ENCODE data around the gene GPR25.

GPR25 gene

GRCh38 chr1:200861937-200862647 is 10.7 kb upstream of the GPR25 start:
- Histone ChIP-seq H3K27me3 (ENCODE audit: low read length) (no peaks in the 10 kb centered on the region), H3F3A (ENCODE audit: insufficient read depth) (no peaks in the 10 kb centered on the region), H3K36me3 (ENCODE audit: low read length) (peaks cover 6% of the 10 kb centered on the region; the same call in 1 of the 2 replicates), H3K4me2 (ENCODE audit: low read depth, low read length, poor library complexity, severe bottlenecking) (no peak overlapping the region), H3K79me2 (ENCODE audit: insufficient read depth, low read length) (no peaks in the 10 kb centered on the region), H3K9me2 (replicated peaks; ENCODE audit: insufficient read depth, low read length) (no peaks in the 10 kb centered on the region), H3K27ac (ENCODE audit: low read depth, low read length) (no peak overlapping the region), H3K9me3 (ENCODE audit: insufficient read depth, low read length) (no peaks in the 10 kb centered on the region), H3K9ac (ENCODE audit: low read length) (no peak overlapping the region), H2AFZ (ENCODE audit: low read depth, low read length, severe bottlenecking) (no peak overlapping the region), H3K4me3 (ENCODE audit: insufficient read depth, low read length, poor library complexity, severe bottlenecking) (no peak overlapping the region), H4K20me1 (ENCODE audit: low read depth, low read length) (no peaks in the 10 kb centered on the region)
- no peak for TF ChIP-seq EZH2phosphoT487 (conservative IDR thresholded peaks at IDR 0.05; ENCODE audit: low read length)
- TF ChIP-seq CTCF (IDR thresholded peaks at IDR 0.05; ENCODE audit: insufficient read depth, low read length, poor library complexity, severe bottlenecking), result no peak

DNA sequence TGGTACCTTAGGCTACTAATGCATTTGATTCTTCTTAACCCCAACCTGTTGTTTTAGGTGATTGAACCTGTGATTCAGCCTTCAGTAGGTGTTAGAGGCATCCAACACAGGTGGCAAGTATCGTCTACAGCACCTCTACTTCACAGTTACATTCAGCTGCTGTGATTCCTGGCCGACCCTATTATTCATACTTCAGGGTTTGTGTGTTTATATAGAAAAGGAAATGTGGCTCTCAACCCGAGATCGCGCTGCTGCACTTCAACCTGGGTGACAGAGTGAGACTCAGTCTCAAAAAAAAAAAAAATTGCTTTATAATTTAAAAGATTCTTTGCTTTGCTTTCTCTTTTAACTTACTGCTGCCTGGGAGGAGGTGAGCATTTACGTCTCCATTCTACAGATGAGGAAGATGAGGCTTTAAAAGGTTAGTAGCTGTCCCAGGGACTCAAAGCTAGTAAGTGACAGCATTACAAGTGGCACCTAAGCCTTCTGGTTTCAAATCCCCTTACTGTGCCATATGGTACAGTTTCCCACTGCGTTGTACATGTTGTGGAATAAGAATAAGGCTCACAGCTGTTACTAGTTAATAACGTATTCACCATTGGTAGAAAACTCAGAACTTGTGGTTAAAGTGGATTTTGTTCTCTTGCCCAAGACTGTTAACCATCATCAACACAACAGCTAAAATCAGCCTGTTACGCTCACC is 9.9 kb upstream of the GPR25 start:
- H3K4me3 ChIP-seq (ENCODE audit: insufficient read depth, low read length, poor library complexity, severe bottlenecking), result no peak overlapping the region
- H3F3A ChIP-seq (ENCODE audit: insufficient read depth), result no peaks in the 10 kb centered on the region
- H3K27ac ChIP-seq (ENCODE audit: low read depth, low read length), result no peak overlapping the region
- no peaks in the 10 kb centered on the region for H3K9me2 ChIP-seq (replicated peaks; ENCODE audit: insufficient read depth, low read length)
- H2AFZ ChIP-seq (ENCODE audit: low read depth, low read length, severe bottlenecking), result no peak overlapping the region
- H3K9ac ChIP-seq (ENCODE audit: low read length), result no peak overlapping the region
- H3K9me3 ChIP-seq (ENCODE audit: insufficient read depth, low read length), result no peaks in the 10 kb centered on the region
- TF ChIP-seq EZH2phosphoT487 (conservative IDR thresholded peaks at IDR 0.05; ENCODE audit: low read length) (no peak), CTCF (IDR thresholded peaks at IDR 0.05; ENCODE audit: insufficient read depth, low read length, poor library complexity, severe bottlenecking) (no peak)
- no peak overlapping the region for H3K4me2 ChIP-seq (ENCODE audit: low read depth, low read length, poor library complexity, severe bottlenecking)
- peaks cover 2% of the 10 kb centered on the region; the same call in 1 of the 2 replicates for H3K36me3 ChIP-seq (ENCODE audit: low read length)
- no peaks in the 10 kb centered on the region for H3K27me3 ChIP-seq (ENCODE audit: low read length)
- H4K20me1 ChIP-seq (ENCODE audit: low read depth, low read length), result no peaks in the 10 kb centered on the region
- H3K79me2 ChIP-seq (ENCODE audit: insufficient read depth, low read length), result no peaks in the 10 kb centered on the region

DNA sequence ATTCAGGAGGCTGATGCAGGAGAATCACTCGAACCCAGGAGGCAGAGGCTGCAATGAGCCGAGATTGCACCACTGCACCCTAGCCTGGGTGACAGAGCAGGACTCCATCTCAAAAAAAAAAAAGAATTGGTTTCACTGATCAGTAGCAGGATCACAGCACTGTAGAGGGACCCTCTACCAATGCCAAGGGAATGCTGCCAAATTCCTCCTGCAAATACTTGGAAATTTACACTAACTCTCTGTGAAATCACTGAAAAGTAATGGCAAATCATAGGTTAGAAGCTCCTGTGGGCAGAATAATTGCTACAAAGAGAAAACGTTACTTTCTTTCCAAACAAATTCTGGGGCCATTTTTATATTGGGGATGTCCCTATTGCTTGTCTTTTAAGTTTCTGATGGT is 6.7 kb upstream of the GPR25 start:
- Histone ChIP-seq H3K27me3 (ENCODE audit: low read length) (no peaks in the 10 kb centered on the region), H3K79me2 (ENCODE audit: insufficient read depth, low read length) (no peaks in the 10 kb centered on the region), H3K4me3 (ENCODE audit: insufficient read depth, low read length, poor library complexity, severe bottlenecking) (no peak overlapping the region), H3K9me3 (ENCODE audit: insufficient read depth, low read length) (no peaks in the 10 kb centered on the region), H2AFZ (ENCODE audit: low read depth, low read length, severe bottlenecking) (no peak overlapping the region), H3K27ac (ENCODE audit: low read depth, low read length) (no peak overlapping the region), H4K20me1 (ENCODE audit: low read depth, low read length) (no peaks in the 10 kb centered on the region), H3K4me2 (ENCODE audit: low read depth, low read length, poor library complexity, severe bottlenecking) (no peak overlapping the region), H3F3A (ENCODE audit: insufficient read depth) (no peaks in the 10 kb centered on the region), H3K9me2 (replicated peaks; ENCODE audit: insufficient read depth, low read length) (no peaks in the 10 kb centered on the region), H3K9ac (ENCODE audit: low read length) (no peak overlapping the region), H3K36me3 (ENCODE audit: low read length) (no peaks in the 10 kb centered on the region)
- TF ChIP-seq EZH2phosphoT487 (conservative IDR thresholded peaks at IDR 0.05; ENCODE audit: low read length) (no peak), CTCF (IDR thresholded peaks at IDR 0.05; ENCODE audit: insufficient read depth, low read length, poor library complexity, severe bottlenecking) (no peak)

All from SU-DHL-6 (cell line).